Measurements from ENCODE around the gene NTRK1. TPM values are rescaled to one million over a fixed set of nuclear protein-coding genes. Genes with fewer than 3 reads are reported as not detected.
A peak's percentile ranks its signal among the peaks of the same experiment; 100 is the strongest.

NTRK1 gene
- total and polyA plus RNA-seq, 8 donors = 0.20 to 1.1 (median 0.49) TPM

- Histone ChIP-seq H3K4me3 (no peak overlapping the region), H3K27me3 (peaks cover 0 to 8% (median 3%) of the 10 kb centered on the region in 4 donors), H3K27ac (no peak overlapping the region), H3K9me3 (no peaks in the 10 kb centered on the region), H3K36me3 (no peaks in the 10 kb centered on the region), H3K4me1 (peaks cover 0 to 13% (median 0%) of the 10 kb centered on the region in 3 donors)
- DNase-seq (peak in 1 of 6 donors; percentile 2), ATAC-seq (no peak), FAIRE-seq (no peak)
- WGBS, 2 donors = 63 to 68% methylated on average over 7 of the region's 7 CpGs
- intact Hi-C loops (cut with DNase I) = no loop called here
- no peak for TF ChIP-seq CTCF (IDR thresholded peaks at IDR 0.05)
Measured at GRCh38 chr1:156921053-156921529, 60.4 kb downstream of the NTRK1 start.

GRCh38 chr1:156922986-156923669, 62.5 kb downstream of the NTRK1 start:
- TF ChIP-seq CTCF (IDR thresholded peaks at IDR 0.05) = no peak
- Histone ChIP-seq H3K36me3 (no peaks in the 10 kb centered on the region), H3K4me1 (peaks cover 0 to 13% (median 0%) of the 10 kb centered on the region in 3 donors), H3K27me3 (peaks cover 0 to 8% (median 3%) of the 10 kb centered on the region in 4 donors), H3K9me3 (no peaks in the 10 kb centered on the region), H3K27ac (no peak overlapping the region), H3K4me3 (no peak overlapping the region)
- ATAC-seq (no peak), FAIRE-seq (no peak), DNase-seq (peak in 1 of 6 donors; percentile 55)
- WGBS, 2 donors = 15 to 17% methylated on average over 11 of the region's 11 CpGs
- intact Hi-C loops (cut with DNase I) = no loop called here

- no peaks in the 10 kb centered on the region for H3K36me3 ChIP-seq
- DNase-seq (peak in 1 of 6 donors; percentile 77), FAIRE-seq (no peak), ATAC-seq (no peak)
- H3K4me1 ChIP-seq = peaks cover 0 to 13% (median 0%) of the 10 kb centered on the region in 3 donors
- intact Hi-C loops (cut with DNase I) = no loop called here
- no peaks in the 10 kb centered on the region for H3K9me3 ChIP-seq
- no peak overlapping the region for H3K27ac ChIP-seq
- peak overlapping the region in 2 of 4 donors; percentile 17 to 30 for H3K4me3 ChIP-seq
- H3K27me3 ChIP-seq = peaks cover 0 to 8% (median 3%) of the 10 kb centered on the region in 4 donors
- no peak for TF ChIP-seq CTCF (IDR thresholded peaks at IDR 0.05)
- WGBS, 2 donors = 4% methylated on average over 53 to 64 of the region's 64 CpGs
Measured at GRCh38 chr1:156923670-156924477, 63.2 kb downstream of the NTRK1 start.

GRCh38 chr1:156924478-156925153, 64.0 kb downstream of the NTRK1 start:
- Histone ChIP-seq H3K27ac (no peak overlapping the region), H3K27me3 (peaks cover 0 to 11% (median 3%) of the 10 kb centered on the region in 4 donors), H3K4me1 (peaks cover 0 to 13% (median 0%) of the 10 kb centered on the region in 3 donors), H3K36me3 (no peaks in the 10 kb centered on the region), H3K9me3 (no peaks in the 10 kb centered on the region), H3K4me3 (peak overlapping the region in 1 of 4 donors; percentile 30)
- DNase-seq (peak in 1 of 6 donors; percentile 34), FAIRE-seq (no peak), ATAC-seq (no peak)
- TF ChIP-seq CTCF (IDR thresholded peaks at IDR 0.05) = no peak
- intact Hi-C loops (cut with DNase I) = no loop called here
- 36 to 39% methylated on average over 18 to 22 of the region's 22 CpGs for WGBS, 2 donors

Measured in pancreas (tissue), 10 donors.